Neural progenitor cell (in vitro differentiated cells): ENCODE measurements around the gene TUBB6. TPM values are rescaled to one million over a fixed set of nuclear protein-coding genes. Genes with fewer than 3 reads are reported as not detected.
A peak's percentile ranks its signal among the peaks of the same experiment; 100 is the strongest.

ENCODE experiments used
- DNase-seq: peaks from one replicate; pipeline ENCODE4 v3.0.0-alpha.2; 2016; ENCODE audit warnings: low spot score
- H2AFZ ChIP-seq: fragments of 200-600 bp; sonication (generic); replicated peaks from 2 replicates; pipeline ENCODE4 v1.6.1; 2016; ENCODE audit warnings: antibody characterized with exemption
- H3F3A ChIP-seq: fragments of 200-600 bp; sonication (generic); 2 replicates; pipeline ENCODE4 v1.6.1; 2016; ENCODE audit warnings: antibody characterized with exemption, low read depth
- H3K27ac ChIP-seq: fragments of 200-600 bp; sonication (generic); 2 replicates; pipeline ENCODE4 v1.5.1; 2016; ENCODE audit warnings: mild to moderate bottlenecking
- H3K27me3 ChIP-seq: fragments of 200-600 bp; sonication (generic); 2 replicates; pipeline ENCODE4 v1.6.1; 2016; ENCODE audit warnings: mild to moderate bottlenecking, moderate library complexity
- H3K36me3 ChIP-seq: fragments of 200-600 bp; sonication (generic); 2 replicates; pipeline ENCODE4 v1.5.1; 2016
- H3K4me1 ChIP-seq: fragments of 200-600 bp; sonication (generic); 2 replicates; pipeline ENCODE4 v1.6.1; 2016; ENCODE audit warnings: mixed run types
- H3K4me2 ChIP-seq: fragments of 200-600 bp; sonication (generic); 2 replicates; pipeline ENCODE4 v1.6.1; 2016
- H3K4me3 ChIP-seq: fragments of 200-600 bp; sonication (generic); 2 replicates; pipeline ENCODE4 v1.5.1; 2016
- H3K79me2 ChIP-seq: fragments of 200-600 bp; sonication (generic); 2 replicates; pipeline ENCODE4 v1.6.1; 2016; ENCODE audit warnings: low read depth
- H3K9ac ChIP-seq: fragments of 200-600 bp; sonication (generic); 2 replicates; pipeline ENCODE4 v1.6.1; 2016
- H3K9me3 ChIP-seq: fragments of 200-600 bp; sonication (generic); 2 replicates; pipeline ENCODE4 v1.5.1; 2016; ENCODE audit warnings: low read depth
- H4K20me1 ChIP-seq: fragments of 200-600 bp; sonication (generic); 2 replicates; pipeline ENCODE4 v1.6.1; 2016; ENCODE audit warnings: low read depth
- H3K27ac Mint-ChIP-seq: 3 replicates; pipeline ENCODE4 v1.8.0; 2021; ENCODE audit warnings: mixed read lengths
- H3K27me3 Mint-ChIP-seq: 2 replicates; pipeline ENCODE4 v1.8.0; 2022; ENCODE audit warnings: low read depth, mild to moderate bottlenecking, inconsistent platforms, moderate library complexity, mixed read lengths; ENCODE audit not compliant: insufficient read depth
- H3K36me3 Mint-ChIP-seq: 3 replicates; pipeline ENCODE4 v1.8.0; 2021; ENCODE audit warnings: mixed read lengths
- H3K4me1 Mint-ChIP-seq: 3 replicates; pipeline ENCODE4 v1.8.0; 2021; ENCODE audit warnings: mixed read lengths
- H3K4me3 Mint-ChIP-seq: 3 replicates; pipeline ENCODE4 v1.8.0; 2021; ENCODE audit warnings: mild to moderate bottlenecking, moderate library complexity, mixed read lengths
- H3K9me3 Mint-ChIP-seq: 3 replicates; pipeline ENCODE4 v1.8.0; 2020; ENCODE audit warnings: mixed read lengths
- CTCF ChIP-seq: fragments of 200-600 bp; sonication (generic); IDR thresholded peaks from 2 replicates; pipeline ENCODE4 v1.5.1; 2017; ENCODE audit warnings: antibody characterized with exemption, mild to moderate bottlenecking
- EZH2 ChIP-seq: fragments of 200-600 bp; sonication (generic); IDR thresholded peaks from 2 replicates; pipeline ENCODE4 v1.6.1; 2017; ENCODE audit warnings: antibody characterized with exemption, mild to moderate bottlenecking, moderate library complexity
- EZH2phosphoT487 ChIP-seq: fragments of 200-600 bp; sonication (generic); IDR thresholded peaks from 2 replicates; pipeline ENCODE4 v1.6.1; 2017; ENCODE audit warnings: antibody characterized with exemption
- total RNA-seq: library from RNA; depleted of rRNA; stranded (reverse); fragments of >200 nt; gene quantifications from 2 replicates; pipeline ENCODE4 v1.2.3, GENCODE V29; 2015; ENCODE audit warnings: low replicate concordance

Gene TUBB6
- total RNA-seq, 1 donor from 2014 or later: 92.7 TPM

GRCh38 chr18:12330766-12331165 is 22.7 kb downstream of the TUBB6 start:
- Histone ChIP-seq H3K9me3 (no peaks in the 10 kb centered on the region), H3K79me2 (no peaks in the 10 kb centered on the region), H3K9ac (no peak overlapping the region), H3F3A (peaks cover 44% of the 10 kb centered on the region), H3K27me3 (no peaks in the 10 kb centered on the region), H3K36me3 (peaks cover 4% of the 10 kb centered on the region), H3K4me3 (no peak overlapping the region), H4K20me1 (peaks cover 6% of the 10 kb centered on the region), H3K4me1 (peaks cover 20% of the 10 kb centered on the region), H2AFZ (no peak overlapping the region), H3K27ac (no peak overlapping the region), H3K4me2 (no peak overlapping the region)
- Mint-ChIP-seq H3K9me3 (no peaks in the 10 kb centered on the region), H3K27ac (no peak overlapping the region), H3K4me3 (no peak overlapping the region), H3K4me1 (peaks cover 23% of the 10 kb centered on the region), H3K36me3 (peaks cover 41% of the 10 kb centered on the region), H3K27me3 (peaks cover 9% of the 10 kb centered on the region)
- TF ChIP-seq EZH2 (no peak), EZH2phosphoT487 (no peak), CTCF (no peak)
- no peak for DNase-seq

DNA sequence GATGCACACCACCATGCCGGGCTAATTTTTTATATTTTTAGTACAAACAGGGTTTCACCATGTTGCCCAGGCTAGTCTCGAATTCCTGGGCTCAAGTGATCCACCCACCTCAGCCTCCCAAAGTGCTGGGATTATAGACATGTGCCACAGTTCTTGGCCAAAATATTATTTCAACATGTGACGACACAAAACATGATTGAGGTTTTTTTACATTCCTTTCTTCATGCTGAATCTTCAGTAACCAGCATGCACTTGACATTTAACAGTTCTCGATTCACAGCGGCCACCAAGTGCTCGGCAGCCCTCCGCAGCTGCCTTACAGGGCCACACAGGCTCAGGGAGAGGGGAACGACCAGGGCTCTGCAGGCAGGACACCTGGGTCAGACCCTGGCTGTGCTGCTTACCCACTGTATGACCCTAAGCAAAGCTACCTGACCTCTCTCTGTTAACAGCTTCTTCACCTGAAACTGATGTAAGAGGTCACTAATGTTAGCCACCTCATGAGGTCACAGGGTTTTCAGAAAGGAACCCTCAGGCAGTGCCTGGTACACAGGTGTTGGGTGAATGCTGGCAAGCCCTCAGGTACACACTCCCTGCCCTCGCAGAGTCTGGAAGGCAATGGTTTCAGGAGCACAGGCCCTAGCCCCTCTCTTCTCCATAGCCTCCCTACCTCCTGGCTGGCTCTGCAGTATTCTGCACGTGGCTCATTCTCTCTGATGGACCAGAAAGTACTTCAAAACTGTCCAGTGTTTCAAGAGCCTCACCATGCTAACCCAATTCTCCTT is 25.7 kb downstream of the TUBB6 start:
- no peak overlapping the region for H2AFZ ChIP-seq
- no peak overlapping the region for H3K4me3 ChIP-seq
- H3K79me2 ChIP-seq: no peaks in the 10 kb centered on the region
- H4K20me1 ChIP-seq: no peaks in the 10 kb centered on the region
- H3K9me3 Mint-ChIP-seq: peaks cover 5% of the 10 kb centered on the region
- TF ChIP-seq EZH2 (no peak), CTCF (no peak), EZH2phosphoT487 (no peak)
- H3K4me1 Mint-ChIP-seq: peaks cover 33% of the 10 kb centered on the region
- peaks cover 14% of the 10 kb centered on the region for H3K36me3 ChIP-seq
- DNase-seq: no peak
- no peak overlapping the region for H3K27ac ChIP-seq
- peaks cover 37% of the 10 kb centered on the region for H3K4me1 ChIP-seq
- H3K9me3 ChIP-seq: no peaks in the 10 kb centered on the region
- peaks cover 9% of the 10 kb centered on the region for H3K27me3 Mint-ChIP-seq
- H3K36me3 Mint-ChIP-seq: peaks cover 45% of the 10 kb centered on the region
- no peaks in the 10 kb centered on the region for H3K27me3 ChIP-seq
- peaks cover 66% of the 10 kb centered on the region for H3F3A ChIP-seq
- peak overlapping the region; percentile 28 for H3K27ac Mint-ChIP-seq
- H3K9ac ChIP-seq: no peak overlapping the region
- H3K4me2 ChIP-seq: no peak overlapping the region
- no peak overlapping the region for H3K4me3 Mint-ChIP-seq

DNA sequence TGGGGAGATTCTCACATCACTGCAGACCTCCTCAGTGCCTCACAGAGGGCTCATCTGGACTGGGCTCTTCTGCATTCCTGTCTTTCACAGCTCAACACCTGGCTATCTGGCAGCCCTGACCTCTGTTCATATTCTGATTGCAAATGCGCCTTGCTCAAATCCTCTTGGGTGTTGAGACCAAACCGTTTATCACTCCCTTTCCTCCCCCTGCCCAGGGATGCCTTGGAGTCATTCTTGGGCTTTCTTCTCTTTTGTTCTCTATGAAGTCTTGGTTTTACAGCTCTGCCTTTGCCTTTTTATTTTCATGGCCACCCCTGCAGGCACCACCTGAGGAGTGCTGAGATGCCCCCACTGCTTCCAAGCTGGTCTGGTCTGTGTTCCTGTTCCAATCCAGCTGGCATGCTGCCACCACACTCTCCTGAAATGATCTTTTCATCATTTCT is 26.3 kb downstream of the TUBB6 start:
- TF ChIP-seq CTCF (no peak), EZH2 (no peak), EZH2phosphoT487 (no peak)
- Histone ChIP-seq H3K9ac (no peak overlapping the region), H3K4me3 (peak overlapping the region; percentile 12), H3K4me1 (peaks cover 37% of the 10 kb centered on the region), H3K9me3 (no peaks in the 10 kb centered on the region), H3K4me2 (peak overlapping the region; percentile 67), H3K36me3 (peaks cover 14% of the 10 kb centered on the region), H3K79me2 (no peaks in the 10 kb centered on the region), H3K27me3 (no peaks in the 10 kb centered on the region), H4K20me1 (no peaks in the 10 kb centered on the region), H3K27ac (peak overlapping the region; percentile 73), H3F3A (peaks cover 61% of the 10 kb centered on the region), H2AFZ (no peak overlapping the region)
- Mint-ChIP-seq H3K4me3 (no peak overlapping the region), H3K27me3 (peaks cover 9% of the 10 kb centered on the region), H3K36me3 (peaks cover 45% of the 10 kb centered on the region), H3K9me3 (peaks cover 5% of the 10 kb centered on the region), H3K27ac (peak overlapping the region; percentile 34), H3K4me1 (peaks cover 33% of the 10 kb centered on the region)
- DNase-seq: no peak
